Tibial artery (tissue), 4 donors: ENCODE data around the gene TLR4.

ENCODE experiments used
- DNase-seq, 2 donors: peaks; one replicate each; pipeline ENCODE4 v3.0.0-alpha.2; 2019
- H3K27ac ChIP-seq, 2 donors: fragments of 200-600 bp; sonication (generic) in 1 of 2; 1 replicate in 1 of 2; 2 replicates in 1 of 2; pipeline ENCODE4 v1.5.1; 2018 to 2019; ENCODE audit warnings: mild to moderate bottlenecking in 1 of 2
- H3K27me3 ChIP-seq, 2 donors: fragments of 200-600 bp; sonication (generic) in 1 of 2; one replicate each; pipeline versions ENCODE4 v1.5.1 to v1.6.0; 2016 to 2019
- H3K36me3 ChIP-seq, 3 donors: fragments of 200-600 bp; sonication (generic) in 2 of 3; one replicate each; pipeline ENCODE4 v1.5.1; 2016 to 2019; ENCODE audit warnings: mild to moderate bottlenecking in 2 of 3
- H3K4me1 ChIP-seq, 4 donors: fragments of 200-600 bp; sonication (generic) in 2 of 4; 1 replicate in 3 of 4; 2 replicates in 1 of 4; pipeline ENCODE4 v1.5.1; 2016 to 2019
- H3K4me3 ChIP-seq, 2 donors: fragments of 200-600 bp; sonication (generic) in 1 of 2; 1 replicate in 1 of 2; 2 replicates in 1 of 2; pipeline ENCODE4 v1.5.1; 2018 to 2019; ENCODE audit warnings: mild to moderate bottlenecking in 2 of 2
- H3K9me3 ChIP-seq, 3 donors: fragments of 200-600 bp; sonication (generic) in 1 of 3; one replicate each; pipeline ENCODE4 v1.5.1; 2016 to 2019
- intact Hi-C: fragments of 100-400 bp; cut with DNase I; formaldehyde crosslinking; loops from one replicate; pipeline ENCODE4 v1.15.0; 2023; ENCODE audit warnings: low total_unique reads
- TF ChIP-seq, protein P1 (sequence below), 2 experiments: fragments of 200-600 bp in 1 of 2; fragments of 450-650 bp in 1 of 2; IDR thresholded peaks; one replicate each; pipeline ENCODE4 v1.5.1; 2017 to 2019; ENCODE audit warnings: antibody characterized with exemption in 2 of 2, mild to moderate bottlenecking in 1 of 2, moderate library complexity in 1 of 2

The TLR4 gene

GRCh38 chr9:117703537-117703936 lies 666 bp upstream of the TLR4 start:
- no peaks in the 10 kb centered on the region for H3K9me3 ChIP-seq
- peak overlapping the region; percentile 62 to 71 for H3K27ac ChIP-seq
- intact Hi-C loops: no loop called here
- no peaks in the 10 kb centered on the region for H3K36me3 ChIP-seq
- DNase-seq: no peak
- TF ChIP-seq, protein P1, sequence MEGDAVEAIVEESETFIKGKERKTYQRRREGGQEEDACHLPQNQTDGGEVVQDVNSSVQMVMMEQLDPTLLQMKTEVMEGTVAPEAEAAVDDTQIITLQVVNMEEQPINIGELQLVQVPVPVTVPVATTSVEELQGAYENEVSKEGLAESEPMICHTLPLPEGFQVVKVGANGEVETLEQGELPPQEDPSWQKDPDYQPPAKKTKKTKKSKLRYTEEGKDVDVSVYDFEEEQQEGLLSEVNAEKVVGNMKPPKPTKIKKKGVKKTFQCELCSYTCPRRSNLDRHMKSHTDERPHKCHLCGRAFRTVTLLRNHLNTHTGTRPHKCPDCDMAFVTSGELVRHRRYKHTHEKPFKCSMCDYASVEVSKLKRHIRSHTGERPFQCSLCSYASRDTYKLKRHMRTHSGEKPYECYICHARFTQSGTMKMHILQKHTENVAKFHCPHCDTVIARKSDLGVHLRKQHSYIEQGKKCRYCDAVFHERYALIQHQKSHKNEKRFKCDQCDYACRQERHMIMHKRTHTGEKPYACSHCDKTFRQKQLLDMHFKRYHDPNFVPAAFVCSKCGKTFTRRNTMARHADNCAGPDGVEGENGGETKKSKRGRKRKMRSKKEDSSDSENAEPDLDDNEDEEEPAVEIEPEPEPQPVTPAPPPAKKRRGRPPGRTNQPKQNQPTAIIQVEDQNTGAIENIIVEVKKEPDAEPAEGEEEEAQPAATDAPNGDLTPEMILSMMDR (IDR thresholded peaks at IDR 0.05): no peak
- H3K4me3 ChIP-seq: peak overlapping the region; percentile 42 to 51
- H3K4me1 ChIP-seq: peaks cover 0 to 26% (median 9%) of the 10 kb centered on the region in 4 donors
- no peaks in the 10 kb centered on the region for H3K27me3 ChIP-seq

- intact Hi-C loops: no loop called here
- peaks cover 0 to 26% (median 9%) of the 10 kb centered on the region in 4 donors for H3K4me1 ChIP-seq
- TF ChIP-seq, protein P1 (IDR thresholded peaks at IDR 0.05): no peak
Measured at GRCh38 chr9:117704597-117704996, 394 bp downstream of the TLR4 start.

GRCh38 chr9:117705386-117705785 lies 1.2 kb downstream of the TLR4 start:
- H3K4me1 ChIP-seq: peaks cover 0 to 26% (median 9%) of the 10 kb centered on the region in 4 donors
- peak overlapping the region; percentile 62 to 71 for H3K27ac ChIP-seq
- H3K4me3 ChIP-seq: peak overlapping the region; percentile 42 to 51
- DNase-seq: no peak
- no peaks in the 10 kb centered on the region for H3K9me3 ChIP-seq
- no peaks in the 10 kb centered on the region for H3K27me3 ChIP-seq
- intact Hi-C loops: no loop called here
- H3K36me3 ChIP-seq: peaks cover 0 to 9% (median 0%) of the 10 kb centered on the region in 3 donors
- TF ChIP-seq, protein P1 (IDR thresholded peaks at IDR 0.05): no peak

More at GRCh38 chr9:117704597-117704996, 394 bp downstream of the TLR4 start:
- DNase-seq: no peak
- no peaks in the 10 kb centered on the region for H3K27me3 ChIP-seq
- H3K4me3 ChIP-seq: peak overlapping the region; percentile 42 to 51
- H3K36me3 ChIP-seq: peaks cover 0 to 8% (median 0%) of the 10 kb centered on the region in 3 donors
- no peaks in the 10 kb centered on the region for H3K9me3 ChIP-seq
- peak overlapping the region; percentile 62 to 71 for H3K27ac ChIP-seq

DNA sequence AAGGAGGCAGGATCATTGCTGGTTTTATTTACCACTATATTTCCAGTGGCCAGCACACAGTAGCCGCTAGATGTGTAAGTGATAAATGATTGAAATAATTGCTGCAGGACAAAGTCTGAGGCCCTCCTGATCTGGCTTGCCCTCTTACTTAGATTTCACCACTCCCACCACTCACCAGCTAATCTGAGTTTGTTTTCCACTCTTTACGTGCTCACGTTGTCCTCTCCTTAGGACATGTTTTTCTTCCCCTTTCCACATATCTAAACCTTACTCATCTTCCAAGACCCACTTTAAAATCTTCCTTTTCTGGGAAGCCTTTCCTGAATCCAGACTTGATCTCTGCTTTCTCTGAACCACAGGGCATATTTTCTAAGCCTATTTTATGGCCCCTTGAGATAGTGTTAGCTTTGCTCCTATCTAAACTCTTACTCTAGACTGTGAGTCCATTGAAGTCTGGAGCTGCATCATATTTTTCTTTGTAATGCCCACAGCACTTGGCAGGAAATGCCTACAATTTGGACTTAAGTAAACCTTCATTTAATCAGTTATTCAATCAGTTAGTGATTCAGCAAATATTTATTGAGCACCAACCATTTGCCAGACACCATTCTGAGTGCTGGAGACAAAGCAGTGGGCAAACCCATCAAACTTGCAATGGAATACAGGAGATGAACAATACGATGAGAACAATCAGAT lies 2.4 kb downstream of the TLR4 start:
- H3K4me3 ChIP-seq: peak overlapping the region; percentile 42 to 51
- H3K27ac ChIP-seq: no peak overlapping the region
- no peak for DNase-seq
- TF ChIP-seq, protein P1 (IDR thresholded peaks at IDR 0.05): no peak
- H3K27me3 ChIP-seq: no peaks in the 10 kb centered on the region
- peaks cover 0 to 9% (median 6%) of the 10 kb centered on the region in 3 donors for H3K36me3 ChIP-seq
- intact Hi-C loops: no loop called here
- H3K9me3 ChIP-seq: no peaks in the 10 kb centered on the region
- peaks cover 0 to 26% (median 9%) of the 10 kb centered on the region in 4 donors for H3K4me1 ChIP-seq

DNA sequence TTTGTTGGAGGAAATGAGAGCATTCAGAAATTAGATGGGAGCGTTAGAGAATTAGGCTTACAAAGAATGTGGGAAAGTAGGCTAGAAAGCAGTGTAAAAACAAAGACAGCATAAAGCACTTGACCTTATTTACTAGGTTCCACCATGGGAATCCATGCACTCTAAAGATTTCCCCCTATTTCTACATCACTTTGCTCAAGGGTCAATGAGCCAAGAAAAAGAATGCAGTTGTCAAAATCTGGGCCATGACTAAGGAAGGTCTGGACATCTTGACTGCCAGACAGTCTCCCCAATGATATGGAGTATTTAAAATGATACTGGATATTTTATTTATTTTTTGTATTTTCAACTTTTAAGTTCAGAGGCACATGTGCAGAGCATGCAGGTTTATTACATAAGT lies 3.4 kb downstream of the TLR4 start:
- no peak for DNase-seq
- TF ChIP-seq, protein P1 (IDR thresholded peaks at IDR 0.05): no peak
- Histone ChIP-seq H3K4me3 (peak overlapping the region in 1 of 2 donors; percentile 51), H3K27ac (no peak overlapping the region), H3K9me3 (no peaks in the 10 kb centered on the region), H3K4me1 (peaks cover 0 to 26% (median 9%) of the 10 kb centered on the region in 4 donors), H3K36me3 (peaks cover 0 to 16% (median 6%) of the 10 kb centered on the region in 3 donors), H3K27me3 (no peaks in the 10 kb centered on the region)
- intact Hi-C loops: no loop called here
